GM23248 (cell line): Measurements from ENCODE around the gene CORO7. TPM values are rescaled to one million over a fixed set of nuclear protein-coding genes. Genes with fewer than 3 reads are reported as not detected.

Experiments used
- DNase-seq: peaks from one replicate; pipeline ENCODE4 v3.0.0-alpha.2; 2015
- H2AFZ ChIP-seq: fragments of 200-600 bp; sonication (generic); 2 replicates; pipeline ENCODE4 v1.6.1; 2016; ENCODE audit warnings: antibody characterized with exemption
- H3F3A ChIP-seq: fragments of 200-600 bp; sonication (generic); 2 replicates; pipeline ENCODE4 v1.6.1; 2016; ENCODE audit warnings: mild to moderate bottlenecking, antibody characterized with exemption, mixed run types; ENCODE audit not compliant: insufficient read depth
- H3K27ac ChIP-seq: fragments of 200-600 bp; sonication (generic); 2 replicates; pipeline ENCODE4 v1.5.1; 2016; ENCODE audit warnings: mild to moderate bottlenecking
- H3K27me3 ChIP-seq: fragments of 200-600 bp; sonication (generic); replicated peaks from 2 replicates; pipeline ENCODE4 v1.6.1; 2016; ENCODE audit warnings: mild to moderate bottlenecking; ENCODE audit not compliant: insufficient read depth
- H3K36me3 ChIP-seq: fragments of 200-600 bp; sonication (generic); 2 replicates; pipeline ENCODE4 v1.6.1; 2016; ENCODE audit warnings: low read depth, mild to moderate bottlenecking
- H3K4me1 ChIP-seq: fragments of 200-600 bp; sonication (generic); 2 replicates; pipeline ENCODE4 v1.6.1; 2016; ENCODE audit warnings: mild to moderate bottlenecking; ENCODE audit not compliant: insufficient read depth
- H3K4me2 ChIP-seq: fragments of 200-600 bp; sonication (generic); one replicate; pipeline ENCODE4 v1.6.1; 2016; ENCODE audit warnings: mild to moderate bottlenecking; ENCODE audit not compliant: unreplicated experiment
- H3K4me3 ChIP-seq: fragments of 200-600 bp; sonication (generic); 2 replicates; pipeline ENCODE4 v1.5.1; 2016; ENCODE audit warnings: mild to moderate bottlenecking
- H3K79me2 ChIP-seq: fragments of 200-600 bp; sonication (generic); 2 replicates; pipeline ENCODE4 v1.6.1; 2016; ENCODE audit warnings: mild to moderate bottlenecking; ENCODE audit not compliant: insufficient read depth
- H3K9ac ChIP-seq: fragments of 200-600 bp; sonication (generic); 2 replicates; pipeline ENCODE4 v1.6.1; 2016; ENCODE audit warnings: mild to moderate bottlenecking
- H3K9me2 ChIP-seq: fragments of 200-600 bp; sonication (generic); 2 replicates; pipeline ENCODE4 v1.6.1; 2016; ENCODE audit warnings: mixed run types, mild to moderate bottlenecking, moderate library complexity; ENCODE audit not compliant: insufficient read depth
- H3K9me3 ChIP-seq: fragments of 200-600 bp; sonication (generic); one replicate; pipeline ENCODE4 v1.6.1; 2017; ENCODE audit warnings: low read depth
- H4K20me1 ChIP-seq: fragments of 200-600 bp; sonication (generic); 2 replicates; pipeline ENCODE4 v1.6.0; 2016; ENCODE audit not compliant: insufficient read depth
- EZH2 ChIP-seq: fragments of 200-600 bp; sonication (generic); IDR thresholded peaks from 2 replicates; pipeline ENCODE4 v1.6.1; 2018; ENCODE audit warnings: antibody characterized with exemption, mild to moderate bottlenecking; ENCODE audit not compliant: insufficient read depth, poor library complexity, severe bottlenecking
- EZH2phosphoT487 ChIP-seq: fragments of 200-600 bp; sonication (generic); IDR thresholded peaks from 2 replicates; pipeline ENCODE4 v1.6.1; 2018; ENCODE audit warnings: antibody characterized with exemption, moderate library complexity, mild to moderate bottlenecking, low read depth; ENCODE audit not compliant: insufficient read depth
- WGBS, 2 experiments: methylation state at CpG; one replicate each; pipeline ENCODE4 v1.1.6; 2015 to 2017; ENCODE audit warnings: low lambda C conversion rate in 2 of 2, low coverage in 1 of 2; ENCODE audit errors: missing lambda C conversion rate in 2 of 2; 5-methylcytosine and 5-hydroxymethylcytosine counted together
- in situ Hi-C: fragments of 300-500 bp; cut with MboI; formaldehyde crosslinking; loops from 2 replicates; pipeline ENCODE4 v1.15.0; 2020
- polyA plus RNA-seq: library from polyadenylated mRNA; unstranded; fragments of >200 nt; fragmentation: Nextera tagmentation; extraction: Ambion mirVana; gene quantifications from 2 replicates; pipeline ENCODE4 v1.2.1, GENCODE V29; 2016
- total RNA-seq: library from RNA; depleted of rRNA; stranded (reverse); fragments of >200 nt; shearing (Covaris generic); gene quantifications from 2 replicates; pipeline ENCODE4 v1.2.3, GENCODE V29; 2014

CORO7 gene
- total and polyA plus RNA-seq, 2 experiments from 2014 or later = 7.3 to 13.2 TPM

- H3K4me3 ChIP-seq = 0 out of 2 replicates have a peak overlapping the region, but pooled peaks have one; percentile 88
- no peak for DNase-seq
These were observed 97.9 kb downstream of the CORO7 start for GRCh38 chr16:4318451-4318910.

GRCh38 chr16:4317532-4318450, 98.6 kb downstream of the CORO7 start:
- Histone ChIP-seq H3K9me2 (no peaks in the 10 kb centered on the region), H3K9ac (peak overlapping the region; percentile 78), H3K79me2 (peaks cover 65% of the 10 kb centered on the region), H3K4me1 (peaks cover 17% of the 10 kb centered on the region), H3K36me3 (no peaks in the 10 kb centered on the region), H3K9me3 (no peaks in the 10 kb centered on the region), H3F3A (peaks cover 5% of the 10 kb centered on the region; the same call in 1 of the 2 replicates), H3K4me2 (peak overlapping the region; percentile 86), H3K4me3 (peak overlapping the region; percentile 88), H3K27me3 (no peaks in the 10 kb centered on the region), H3K27ac (peak overlapping the region; percentile 40; the same call in 1 of the 2 replicates), H2AFZ (no peak overlapping the region), H4K20me1 (no peaks in the 10 kb centered on the region)
- TF ChIP-seq EZH2 (no peak), EZH2phosphoT487 (no peak)
- 30 to 39% methylated on average over 10 to 12 of the region's 12 CpGs for WGBS, 2 experiments
- in situ Hi-C loops = no loop called here
- peak; percentile 39 for DNase-seq

More at GRCh38 chr16:4318451-4318910, 97.9 kb downstream of the CORO7 start:
- peaks cover 5% of the 10 kb centered on the region; the same call in 1 of the 2 replicates for H3F3A ChIP-seq
- in situ Hi-C loops = no loop called here
- TF ChIP-seq EZH2 (no peak), EZH2phosphoT487 (no peak)
- no peak overlapping the region for H2AFZ ChIP-seq
- H3K36me3 ChIP-seq = no peaks in the 10 kb centered on the region
- H3K79me2 ChIP-seq = peaks cover 71% of the 10 kb centered on the region
- H3K9me2 ChIP-seq = no peaks in the 10 kb centered on the region
- peak overlapping the region; percentile 19; the same call in 1 of the 2 replicates for H3K9ac ChIP-seq
- no peaks in the 10 kb centered on the region for H3K9me3 ChIP-seq
- H3K4me1 ChIP-seq = peaks cover 17% of the 10 kb centered on the region
- H3K27me3 ChIP-seq = no peaks in the 10 kb centered on the region
- no peaks in the 10 kb centered on the region for H4K20me1 ChIP-seq
- peak overlapping the region; percentile 40; the same call in 1 of the 2 replicates for H3K27ac ChIP-seq
- H3K4me2 ChIP-seq = peak overlapping the region; percentile 86
- 59 to 65% methylated on average over 12 to 13 of the region's 13 CpGs for WGBS, 2 experiments

- no peaks in the 10 kb centered on the region for H3K9me2 ChIP-seq
- peaks cover 58% of the 10 kb centered on the region for H3K79me2 ChIP-seq
- no peaks in the 10 kb centered on the region for H3K27me3 ChIP-seq
- H4K20me1 ChIP-seq = no peaks in the 10 kb centered on the region
- in situ Hi-C loops = no loop called here
- H3K4me1 ChIP-seq = peaks cover 17% of the 10 kb centered on the region
- H3K4me2 ChIP-seq = peak overlapping the region; percentile 86
- peak overlapping the region; percentile 78 for H3K9ac ChIP-seq
- H3K27ac ChIP-seq = peak overlapping the region; percentile 40
- peak overlapping the region; percentile 88 for H3K4me3 ChIP-seq
- 7 to 9% methylated on average over 15 to 16 of the region's 20 CpGs for WGBS, 2 experiments
- peaks cover 5% of the 10 kb centered on the region; the same call in 1 of the 2 replicates for H3F3A ChIP-seq
- no peaks in the 10 kb centered on the region for H3K9me3 ChIP-seq
- peak; percentile 73 for DNase-seq
- H3K36me3 ChIP-seq = no peaks in the 10 kb centered on the region
- H2AFZ ChIP-seq = peak overlapping the region; percentile 41; the same call in 1 of the 2 replicates
- TF ChIP-seq EZH2phosphoT487 (no peak), EZH2 (no peak)
These were observed 99.4 kb downstream of the CORO7 start for GRCh38 chr16:4316864-4317531.
